ENCODE measurements around the gene EFCAB8.

EFCAB8 gene

DNA sequence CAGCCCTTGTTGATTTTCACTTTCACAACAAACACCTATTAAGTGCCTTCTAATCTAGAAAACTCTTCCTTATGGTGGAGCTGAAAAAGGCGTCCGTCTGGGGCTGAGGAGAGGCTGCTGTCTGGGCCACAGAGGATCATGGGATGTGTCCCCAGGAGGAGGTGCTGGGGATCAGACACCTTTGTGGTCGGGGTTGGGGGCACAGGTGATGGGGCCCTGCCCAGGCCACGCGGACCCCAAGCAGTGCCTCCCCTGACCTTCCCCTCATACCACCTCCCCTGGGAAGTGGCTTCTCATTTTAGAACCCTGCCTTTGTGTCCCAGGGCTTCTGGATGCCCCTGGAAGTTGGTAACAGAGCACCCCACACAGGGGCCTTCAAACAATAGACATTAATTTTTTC, 104.5 kb downstream of the EFCAB8 start:
- no peaks in the 10 kb centered on the region for H3K9me3 ChIP-seq (ENCODE audit: control insufficient read depth, insufficient read depth, low read length)
- H3K4me3 ChIP-seq (ENCODE audit: low read depth, low read length), result no peak overlapping the region
- no peaks in the 10 kb centered on the region for H3K4me1 ChIP-seq (ENCODE audit: control insufficient read depth, insufficient read depth, low read length)
- H3K9ac ChIP-seq (ENCODE audit: low read depth, low read length), result no peak overlapping the region
- H3K27me3 ChIP-seq (ENCODE audit: control insufficient read depth, insufficient read depth, low read length), result no peaks in the 10 kb centered on the region
- no peaks in the 10 kb centered on the region for H3K36me3 ChIP-seq (ENCODE audit: control insufficient read depth, insufficient read depth, low read length)

GRCh38 chr20:32964575-32964974, 105.9 kb downstream of the EFCAB8 start:
- H3K36me3 ChIP-seq (ENCODE audit: control insufficient read depth, insufficient read depth, low read length), result no peaks in the 10 kb centered on the region
- H3K9ac ChIP-seq (ENCODE audit: low read depth, low read length), result no peak overlapping the region
- no peaks in the 10 kb centered on the region for H3K27me3 ChIP-seq (ENCODE audit: control insufficient read depth, insufficient read depth, low read length)
- no peaks in the 10 kb centered on the region for H3K9me3 ChIP-seq (ENCODE audit: control insufficient read depth, insufficient read depth, low read length)
- no peaks in the 10 kb centered on the region for H3K4me1 ChIP-seq (ENCODE audit: control insufficient read depth, insufficient read depth, low read length)
- H3K4me3 ChIP-seq (ENCODE audit: low read depth, low read length), result no peak overlapping the region

- no peaks in the 10 kb centered on the region for H3K4me1 ChIP-seq (ENCODE audit: control insufficient read depth, insufficient read depth, low read length)
- H3K9ac ChIP-seq (ENCODE audit: low read depth, low read length), result peak overlapping the region; percentile 37
- no peaks in the 10 kb centered on the region for H3K36me3 ChIP-seq (ENCODE audit: control insufficient read depth, insufficient read depth, low read length)
- no peaks in the 10 kb centered on the region for H3K9me3 ChIP-seq (ENCODE audit: control insufficient read depth, insufficient read depth, low read length)
- no peaks in the 10 kb centered on the region for H3K27me3 ChIP-seq (ENCODE audit: control insufficient read depth, insufficient read depth, low read length)
- no peak overlapping the region for H3K4me3 ChIP-seq (ENCODE audit: low read depth, low read length)
Measured at GRCh38 chr20:32965115-32965514, 106.4 kb downstream of the EFCAB8 start.

GRCh38 chr20:32965581-32966373, 107.1 kb downstream of the EFCAB8 start:
- Histone ChIP-seq H3K9ac (ENCODE audit: low read depth, low read length) (peak overlapping the region; percentile 37), H3K9me3 (ENCODE audit: control insufficient read depth, insufficient read depth, low read length) (no peaks in the 10 kb centered on the region), H3K4me1 (ENCODE audit: control insufficient read depth, insufficient read depth, low read length) (no peaks in the 10 kb centered on the region), H3K4me3 (ENCODE audit: low read depth, low read length) (no peak overlapping the region), H3K27me3 (ENCODE audit: control insufficient read depth, insufficient read depth, low read length) (no peaks in the 10 kb centered on the region), H3K36me3 (ENCODE audit: control insufficient read depth, insufficient read depth, low read length) (no peaks in the 10 kb centered on the region)

- H3K36me3 ChIP-seq (ENCODE audit: control insufficient read depth, insufficient read depth, low read length), result no peaks in the 10 kb centered on the region
- H3K4me1 ChIP-seq (ENCODE audit: control insufficient read depth, insufficient read depth, low read length), result no peaks in the 10 kb centered on the region
- no peak overlapping the region for H3K4me3 ChIP-seq (ENCODE audit: low read depth, low read length)
- no peak overlapping the region for H3K9ac ChIP-seq (ENCODE audit: low read depth, low read length)
- no peaks in the 10 kb centered on the region for H3K27me3 ChIP-seq (ENCODE audit: control insufficient read depth, insufficient read depth, low read length)
- H3K9me3 ChIP-seq (ENCODE audit: control insufficient read depth, insufficient read depth, low read length), result no peaks in the 10 kb centered on the region
Measured at GRCh38 chr20:32966382-32966781, 107.7 kb downstream of the EFCAB8 start.

GRCh38 chr20:32966881-32967781, 108.4 kb downstream of the EFCAB8 start:
- Histone ChIP-seq H3K9me3 (ENCODE audit: control insufficient read depth, insufficient read depth, low read length) (no peaks in the 10 kb centered on the region), H3K4me1 (ENCODE audit: control insufficient read depth, insufficient read depth, low read length) (peaks cover 4% of the 10 kb centered on the region), H3K4me3 (ENCODE audit: low read depth, low read length) (no peak overlapping the region), H3K27me3 (ENCODE audit: control insufficient read depth, insufficient read depth, low read length) (no peaks in the 10 kb centered on the region), H3K9ac (ENCODE audit: low read depth, low read length) (no peak overlapping the region), H3K36me3 (ENCODE audit: control insufficient read depth, insufficient read depth, low read length) (no peaks in the 10 kb centered on the region)

DNA sequence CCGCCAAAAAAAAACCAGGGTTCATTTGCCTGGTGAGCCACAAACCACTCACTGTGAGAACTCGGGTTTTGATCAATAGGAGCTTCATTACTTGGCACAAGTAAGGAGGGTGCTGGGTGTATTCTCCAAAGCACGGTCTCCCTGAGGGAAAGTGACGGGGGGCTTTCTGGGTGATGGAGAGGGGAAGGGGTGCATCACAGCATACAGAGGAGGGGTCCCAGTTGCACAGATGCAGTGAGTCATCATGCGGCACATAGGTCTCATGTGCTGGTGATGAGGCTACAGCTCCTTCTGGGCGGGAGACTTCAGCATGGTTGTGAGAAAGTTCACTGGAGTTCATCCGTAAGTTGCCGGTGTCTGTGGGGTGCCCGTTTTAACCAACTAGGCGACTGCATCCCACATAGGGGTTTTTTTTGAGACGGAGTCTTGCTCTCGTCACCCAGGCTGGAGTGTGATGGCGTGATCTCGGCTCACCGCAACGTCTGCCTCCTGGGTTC, 109.3 kb downstream of the EFCAB8 start:
- Histone ChIP-seq H3K36me3 (ENCODE audit: control insufficient read depth, insufficient read depth, low read length) (no peaks in the 10 kb centered on the region), H3K9ac (ENCODE audit: low read depth, low read length) (no peak overlapping the region), H3K27me3 (ENCODE audit: control insufficient read depth, insufficient read depth, low read length) (no peaks in the 10 kb centered on the region), H3K4me3 (ENCODE audit: low read depth, low read length) (no peak overlapping the region), H3K9me3 (ENCODE audit: control insufficient read depth, insufficient read depth, low read length) (no peaks in the 10 kb centered on the region), H3K4me1 (ENCODE audit: control insufficient read depth, insufficient read depth, low read length) (peaks cover 7% of the 10 kb centered on the region)

DNA sequence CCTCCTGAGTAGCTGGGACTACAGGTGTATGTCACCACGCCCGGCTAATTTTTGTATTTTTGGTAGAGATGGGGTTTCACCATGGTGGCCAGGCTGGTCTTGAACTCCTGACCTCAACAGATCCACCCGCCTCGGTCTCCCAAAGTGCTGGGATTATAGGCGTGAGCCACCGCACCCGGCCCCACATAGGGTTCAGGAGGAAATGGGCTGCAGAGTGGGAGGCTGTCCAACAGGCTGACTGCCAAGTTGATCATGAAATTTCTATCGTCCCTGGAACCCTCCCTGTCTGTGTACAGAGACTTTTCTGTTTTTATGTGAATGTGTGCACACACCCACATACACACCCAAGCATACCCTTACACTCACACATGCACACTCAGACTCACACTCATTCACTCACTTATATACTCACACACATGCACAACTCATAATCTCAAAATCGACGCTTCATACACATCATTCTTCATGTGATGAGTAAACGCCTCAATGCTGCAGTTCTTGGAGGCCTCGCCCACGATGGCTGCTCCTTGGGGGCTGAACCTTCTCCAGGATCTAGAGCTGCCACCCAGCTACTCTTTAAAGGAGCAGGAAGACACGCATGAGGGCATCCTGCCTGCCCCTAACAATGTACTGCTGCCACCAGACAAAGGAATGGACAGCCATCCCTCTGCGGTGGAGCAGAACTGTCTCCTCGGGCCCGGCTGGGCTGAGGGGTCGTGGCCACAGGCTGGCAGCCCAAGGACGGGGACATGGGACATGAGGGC, 109.9 kb downstream of the EFCAB8 start:
- H3K4me1 ChIP-seq (ENCODE audit: control insufficient read depth, insufficient read depth, low read length), result peaks cover 7% of the 10 kb centered on the region
- H3K9ac ChIP-seq (ENCODE audit: low read depth, low read length), result no peak overlapping the region
- no peaks in the 10 kb centered on the region for H3K9me3 ChIP-seq (ENCODE audit: control insufficient read depth, insufficient read depth, low read length)

DNA sequence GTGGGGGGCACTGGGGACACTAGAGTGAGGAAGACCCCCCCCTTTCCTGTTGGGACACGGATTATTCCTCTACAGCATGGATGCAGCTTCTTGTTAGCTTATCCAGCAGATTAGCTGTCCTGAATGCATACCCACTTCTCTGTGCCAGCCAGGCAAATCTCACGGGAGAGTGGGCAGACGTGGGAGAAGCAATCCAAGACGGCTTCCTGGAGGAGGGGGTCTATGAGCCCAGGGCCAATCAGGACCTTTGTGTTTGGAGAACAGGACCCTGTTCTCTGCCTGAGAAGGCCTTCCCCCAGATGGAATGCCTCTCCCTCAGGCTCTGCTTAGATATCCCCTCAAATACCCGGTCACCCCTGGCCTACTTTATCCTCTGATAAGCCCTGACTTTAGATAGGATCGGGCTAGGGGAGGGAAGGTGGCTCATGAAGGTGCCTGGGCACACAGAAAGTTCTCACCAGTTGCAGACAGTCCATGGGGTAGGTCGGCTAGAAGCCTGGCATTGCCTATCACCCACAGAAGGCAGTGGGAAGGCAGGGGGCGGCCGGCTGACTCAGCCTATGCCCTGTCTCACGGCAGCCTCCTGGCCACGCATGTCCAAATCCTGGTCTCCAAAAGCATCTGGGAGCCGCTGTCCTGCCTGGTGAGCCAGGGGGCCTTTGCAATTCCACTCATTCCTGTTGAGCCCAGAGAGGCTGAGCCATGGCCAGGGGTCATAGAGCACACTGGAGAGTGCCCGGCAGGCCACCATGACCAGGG, 110.8 kb downstream of the EFCAB8 start:
- peaks cover 10% of the 10 kb centered on the region for H3K4me1 ChIP-seq (ENCODE audit: control insufficient read depth, insufficient read depth, low read length)
- H3K9ac ChIP-seq (ENCODE audit: low read depth, low read length), result no peak overlapping the region
- no peaks in the 10 kb centered on the region for H3K27me3 ChIP-seq (ENCODE audit: control insufficient read depth, insufficient read depth, low read length)

More for the DNA sequence above, 109.9 kb downstream of the EFCAB8 start:
- Histone ChIP-seq H3K4me3 (ENCODE audit: low read depth, low read length) (no peak overlapping the region), H3K36me3 (ENCODE audit: control insufficient read depth, insufficient read depth, low read length) (no peaks in the 10 kb centered on the region), H3K27me3 (ENCODE audit: control insufficient read depth, insufficient read depth, low read length) (no peaks in the 10 kb centered on the region)

DNA sequence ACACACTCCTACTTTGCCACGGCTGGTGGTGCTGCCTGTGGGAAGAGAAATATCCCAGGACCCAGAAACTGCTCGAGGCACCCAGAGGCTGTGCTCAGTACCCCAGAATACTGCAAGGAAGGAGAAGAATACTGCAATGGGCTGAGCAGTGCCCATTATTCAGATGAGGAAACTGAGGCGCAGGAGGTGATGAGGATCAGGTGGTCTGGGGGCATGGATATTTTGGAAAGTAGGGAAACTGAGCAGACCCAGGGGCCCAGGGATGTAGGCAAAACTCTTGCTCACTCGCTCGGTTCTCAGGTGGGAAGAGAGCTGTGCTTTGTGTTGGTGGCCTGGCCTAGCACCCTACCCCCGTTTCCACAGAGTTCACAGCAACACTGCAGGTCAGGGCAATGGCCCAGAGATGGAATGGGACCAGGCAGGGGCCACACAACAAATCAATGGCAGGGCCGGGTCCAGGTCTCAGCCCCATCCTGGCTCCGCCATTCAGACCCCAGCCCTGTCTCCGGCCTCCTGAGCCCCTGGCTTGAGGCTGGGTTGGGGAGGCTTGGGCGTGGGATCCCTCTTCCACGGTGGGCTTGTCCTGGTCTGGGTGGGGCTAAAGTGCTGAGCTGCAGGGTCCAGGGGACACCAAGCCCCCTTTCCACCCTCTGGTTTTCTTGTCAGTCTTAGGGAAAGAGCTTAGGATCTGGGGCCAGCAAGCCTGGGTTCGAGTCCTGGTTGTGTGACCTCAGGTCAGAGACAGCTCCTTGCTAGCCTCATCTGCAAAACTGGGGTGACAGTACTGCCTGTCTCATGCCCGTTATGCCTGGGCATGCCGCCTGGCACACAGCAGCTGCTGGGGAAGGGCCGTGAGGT, 111.6 kb downstream of the EFCAB8 start:
- Histone ChIP-seq H3K9me3 (ENCODE audit: control insufficient read depth, insufficient read depth, low read length) (no peaks in the 10 kb centered on the region), H3K36me3 (ENCODE audit: control insufficient read depth, insufficient read depth, low read length) (no peaks in the 10 kb centered on the region), H3K27me3 (ENCODE audit: control insufficient read depth, insufficient read depth, low read length) (no peaks in the 10 kb centered on the region), H3K9ac (ENCODE audit: low read depth, low read length) (no peak overlapping the region), H3K4me3 (ENCODE audit: low read depth, low read length) (no peak overlapping the region), H3K4me1 (ENCODE audit: control insufficient read depth, insufficient read depth, low read length) (peaks cover 10% of the 10 kb centered on the region)

More for the DNA sequence above, 110.8 kb downstream of the EFCAB8 start:
- no peak overlapping the region for H3K4me3 ChIP-seq (ENCODE audit: low read depth, low read length)
- H3K36me3 ChIP-seq (ENCODE audit: control insufficient read depth, insufficient read depth, low read length), result no peaks in the 10 kb centered on the region
- no peaks in the 10 kb centered on the region for H3K9me3 ChIP-seq (ENCODE audit: control insufficient read depth, insufficient read depth, low read length)

Measured in iPS-15b (cell line).